ENCODE measurements around the gene GAS2L2. TPM values are rescaled to one million over a fixed set of nuclear protein-coding genes. Genes with fewer than 3 reads are reported as not detected.

GAS2L2 gene
- total RNA-seq, 1 donor from 2014 or later, result 3.1 TPM

DNA sequence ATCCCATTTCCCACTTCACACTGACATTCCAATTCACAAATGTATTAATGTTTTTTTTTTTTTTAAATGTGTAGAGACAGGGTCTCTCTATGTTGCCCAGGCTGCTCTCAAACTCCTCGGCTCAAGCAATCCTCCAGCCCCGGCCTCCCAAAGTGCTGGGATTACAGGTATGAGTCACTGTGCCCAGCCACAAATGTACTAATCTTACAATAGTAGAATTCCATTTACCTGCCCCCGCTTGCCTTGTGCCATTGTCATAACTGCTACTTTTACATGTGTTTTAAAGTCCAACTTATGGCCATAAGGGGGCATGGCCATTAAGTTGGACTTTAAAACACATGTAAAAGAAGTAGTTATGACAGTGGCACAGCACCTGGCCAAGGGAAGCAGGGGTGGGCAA lies 37.8 kb upstream of the GAS2L2 start:
- Histone ChIP-seq H3K4me1 (peaks cover 46% of the 10 kb centered on the region), H3K36me3 (no peaks in the 10 kb centered on the region), H3K9me3 (no peaks in the 10 kb centered on the region), H3K27me3 (ENCODE audit: low read depth) (peaks cover 13% of the 10 kb centered on the region), H3K27ac (no peak overlapping the region), H3K4me3 (no peak overlapping the region)
- DNase-seq (no peak), ATAC-seq (no peak)
- intact Hi-C loops (cut with DNase I), result no loop called here
- TF ChIP-seq, protein P1, sequence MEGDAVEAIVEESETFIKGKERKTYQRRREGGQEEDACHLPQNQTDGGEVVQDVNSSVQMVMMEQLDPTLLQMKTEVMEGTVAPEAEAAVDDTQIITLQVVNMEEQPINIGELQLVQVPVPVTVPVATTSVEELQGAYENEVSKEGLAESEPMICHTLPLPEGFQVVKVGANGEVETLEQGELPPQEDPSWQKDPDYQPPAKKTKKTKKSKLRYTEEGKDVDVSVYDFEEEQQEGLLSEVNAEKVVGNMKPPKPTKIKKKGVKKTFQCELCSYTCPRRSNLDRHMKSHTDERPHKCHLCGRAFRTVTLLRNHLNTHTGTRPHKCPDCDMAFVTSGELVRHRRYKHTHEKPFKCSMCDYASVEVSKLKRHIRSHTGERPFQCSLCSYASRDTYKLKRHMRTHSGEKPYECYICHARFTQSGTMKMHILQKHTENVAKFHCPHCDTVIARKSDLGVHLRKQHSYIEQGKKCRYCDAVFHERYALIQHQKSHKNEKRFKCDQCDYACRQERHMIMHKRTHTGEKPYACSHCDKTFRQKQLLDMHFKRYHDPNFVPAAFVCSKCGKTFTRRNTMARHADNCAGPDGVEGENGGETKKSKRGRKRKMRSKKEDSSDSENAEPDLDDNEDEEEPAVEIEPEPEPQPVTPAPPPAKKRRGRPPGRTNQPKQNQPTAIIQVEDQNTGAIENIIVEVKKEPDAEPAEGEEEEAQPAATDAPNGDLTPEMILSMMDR (IDR thresholded peaks at IDR 0.05), result no peak

DNA sequence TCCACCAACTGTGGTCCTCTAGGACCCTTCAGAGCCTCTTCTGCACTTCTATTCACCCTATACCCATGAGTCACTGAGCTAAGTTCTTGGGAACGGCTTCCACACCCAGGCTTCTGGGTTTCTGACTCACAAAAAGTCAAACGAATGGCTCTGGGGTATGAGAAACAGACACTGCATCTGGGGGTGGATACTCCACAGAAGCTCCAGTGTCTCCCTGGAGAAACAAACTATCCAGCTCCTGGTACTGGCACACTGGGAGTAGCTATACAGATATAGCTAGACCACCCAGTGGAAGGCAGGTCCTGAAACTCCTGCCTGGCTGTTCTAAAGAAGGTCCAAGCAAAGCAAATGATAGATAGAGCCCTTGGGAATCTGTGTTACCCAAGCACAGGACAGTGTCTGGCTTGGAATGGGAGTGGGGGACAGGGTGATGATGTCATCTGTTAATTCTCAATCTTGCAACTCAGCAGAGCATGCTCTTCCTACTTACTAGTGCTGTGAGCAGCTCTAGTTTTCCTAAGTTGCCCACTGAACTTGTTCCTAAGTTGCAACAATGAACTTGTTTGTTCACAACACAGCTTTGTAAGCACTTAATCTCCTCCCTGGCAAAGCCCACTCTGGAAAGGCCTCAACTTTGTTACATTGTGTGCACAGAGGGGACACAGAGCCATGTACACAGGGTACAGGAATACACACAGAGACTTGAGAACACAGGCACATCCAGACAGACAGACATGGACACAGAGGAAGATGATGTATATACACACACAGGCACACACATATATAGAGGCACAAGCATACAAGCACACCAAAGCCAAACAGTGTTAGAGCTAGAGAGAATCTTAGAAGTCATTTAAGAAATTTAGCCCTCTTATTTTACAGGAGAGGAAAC lies 35.7 kb upstream of the GAS2L2 start:
- intact Hi-C loops (cut with DNase I), result no loop called here

DNA sequence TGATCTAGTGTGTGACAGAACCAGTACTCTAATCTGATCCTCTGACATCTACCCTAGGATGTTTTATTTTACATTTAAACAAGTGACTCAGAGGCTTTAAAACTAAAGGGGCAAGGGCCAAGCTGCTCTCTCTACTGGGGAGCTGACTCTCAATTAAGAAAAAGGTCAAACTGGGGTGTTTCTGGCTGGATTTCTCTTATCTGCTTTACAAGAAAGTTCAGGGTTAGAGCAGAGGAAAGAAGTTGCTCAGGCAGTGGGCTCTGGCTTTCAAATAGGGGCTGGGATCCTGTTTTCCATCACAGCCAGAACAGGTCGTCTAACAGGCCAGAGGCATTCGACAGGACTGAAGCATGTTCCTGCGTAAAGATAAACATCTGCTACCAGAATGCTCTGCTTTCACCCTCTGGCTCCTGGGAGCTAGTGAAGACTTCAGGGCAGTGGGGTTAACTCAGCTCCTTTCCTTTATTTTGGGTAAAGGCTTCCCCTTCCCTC lies 33.9 kb upstream of the GAS2L2 start:
- no peak for DNase-seq
- Histone ChIP-seq H3K27me3 (ENCODE audit: low read depth) (no peaks in the 10 kb centered on the region), H3K9me3 (no peaks in the 10 kb centered on the region), H3K36me3 (no peaks in the 10 kb centered on the region), H3K4me1 (peaks cover 54% of the 10 kb centered on the region), H3K27ac (peak overlapping the region; percentile 49), H3K4me3 (no peak overlapping the region)
- no peak for ATAC-seq
- intact Hi-C loops (cut with DNase I), result no loop called here
- TF ChIP-seq, protein P1 (IDR thresholded peaks at IDR 0.05), result no peak

More for the DNA sequence above, 35.7 kb upstream of the GAS2L2 start:
- no peak for DNase-seq
- Histone ChIP-seq H3K36me3 (no peaks in the 10 kb centered on the region), H3K9me3 (no peaks in the 10 kb centered on the region), H3K4me1 (peaks cover 52% of the 10 kb centered on the region), H3K27me3 (ENCODE audit: low read depth) (no peaks in the 10 kb centered on the region), H3K27ac (peak overlapping the region; percentile 55), H3K4me3 (no peak overlapping the region)
- peak; percentile 43 to 66 for ATAC-seq
- TF ChIP-seq, protein P1 (IDR thresholded peaks at IDR 0.05), result no peak

DNA sequence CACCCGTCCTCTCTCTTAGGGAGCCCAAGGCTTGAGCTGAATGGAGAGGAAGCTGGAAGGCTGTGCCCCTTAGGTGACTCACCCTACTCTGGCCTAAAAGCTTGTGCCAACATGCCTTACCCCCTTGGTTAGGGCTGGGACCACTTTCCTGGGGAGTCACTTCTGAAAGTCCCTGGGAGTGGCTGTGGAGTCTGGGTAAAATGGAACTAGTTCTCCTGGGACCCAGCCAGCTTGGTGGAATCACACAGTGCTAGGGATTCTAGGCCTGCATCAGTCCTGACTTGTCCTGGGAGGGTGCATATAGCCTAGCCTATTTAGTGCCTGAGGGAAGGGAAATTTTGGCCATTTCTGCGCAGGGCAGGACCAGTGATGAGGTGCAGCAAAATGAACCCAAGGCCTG lies 31.9 kb upstream of the GAS2L2 start:
- ATAC-seq, result peak; percentile 27 to 48
- TF ChIP-seq, protein P1 (IDR thresholded peaks at IDR 0.05), result no peak
- Histone ChIP-seq H3K36me3 (no peaks in the 10 kb centered on the region), H3K4me3 (no peak overlapping the region), H3K4me1 (peaks cover 54% of the 10 kb centered on the region), H3K9me3 (no peaks in the 10 kb centered on the region), H3K27ac (peak overlapping the region; percentile 76), H3K27me3 (ENCODE audit: low read depth) (no peaks in the 10 kb centered on the region)
- intact Hi-C loops (cut with DNase I), result no loop called here
- no peak for DNase-seq

DNA sequence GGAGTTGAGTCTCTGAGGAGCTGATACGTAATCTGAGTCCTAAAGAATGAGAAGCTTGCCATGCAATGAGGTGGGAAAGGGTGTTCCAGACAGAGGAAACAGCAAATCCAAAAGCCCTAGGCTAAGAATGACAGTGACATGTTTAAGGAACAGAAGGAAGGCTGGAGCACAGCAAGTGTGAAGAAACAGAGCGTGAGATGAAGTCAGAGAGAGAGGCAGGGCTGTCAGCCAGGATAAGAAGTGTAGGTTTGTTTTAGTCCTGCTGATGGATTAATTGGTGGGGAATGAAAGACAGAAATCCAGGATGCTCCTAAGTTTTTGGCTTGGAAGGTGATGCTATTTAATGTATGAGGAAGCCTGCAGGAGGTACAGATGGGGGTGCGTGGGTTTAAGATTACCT lies 27.9 kb upstream of the GAS2L2 start:
- no peaks in the 10 kb centered on the region for H3K9me3 ChIP-seq
- intact Hi-C loops (cut with DNase I), result no loop called here
- no peaks in the 10 kb centered on the region for H3K27me3 ChIP-seq (ENCODE audit: low read depth)
- no peak overlapping the region for H3K27ac ChIP-seq
- H3K36me3 ChIP-seq, result no peaks in the 10 kb centered on the region
- no peak for ATAC-seq
- H3K4me3 ChIP-seq, result no peak overlapping the region
- TF ChIP-seq, protein P1 (IDR thresholded peaks at IDR 0.05), result no peak
- H3K4me1 ChIP-seq, result peaks cover 54% of the 10 kb centered on the region
- no peak for DNase-seq

All from lower lobe of right lung (tissue), 2 donors.